Esophagus muscularis mucosa (tissue), 4 donors: ENCODE measurements around the gene DOK7.

Experiments used
- EP300 ChIP-seq: sonication (generic); formaldehyde crosslinking; IDR thresholded peaks from one replicate; pipeline ENCODE4 v1.6.1; 2017; ENCODE audit warnings: antibody characterized with exemption
- POLR2A ChIP-seq: fragments of 450-650 bp; IDR thresholded peaks from one replicate; pipeline ENCODE4 v1.6.1; 2017; ENCODE audit warnings: antibody characterized with exemption, moderate library complexity, mild to moderate bottlenecking, low read depth
- POLR2AphosphoS5 ChIP-seq, 2 donors: sonication (generic); formaldehyde crosslinking; IDR thresholded peaks; one replicate each; pipeline ENCODE4 v1.6.1; 2017; ENCODE audit warnings: antibody characterized with exemption in 2 of 2
- TF ChIP-seq, protein P1 (sequence below), 3 experiments: fragments of 200-600 bp in 2 of 3; fragments of 450-650 bp in 1 of 3; sonication (generic) in 2 of 3; IDR thresholded peaks; one replicate each; pipeline ENCODE4 v1.5.1; 2017 to 2019; ENCODE audit warnings: antibody characterized with exemption in 3 of 3, mild to moderate bottlenecking in 2 of 3, moderate library complexity in 1 of 3

DNA sequence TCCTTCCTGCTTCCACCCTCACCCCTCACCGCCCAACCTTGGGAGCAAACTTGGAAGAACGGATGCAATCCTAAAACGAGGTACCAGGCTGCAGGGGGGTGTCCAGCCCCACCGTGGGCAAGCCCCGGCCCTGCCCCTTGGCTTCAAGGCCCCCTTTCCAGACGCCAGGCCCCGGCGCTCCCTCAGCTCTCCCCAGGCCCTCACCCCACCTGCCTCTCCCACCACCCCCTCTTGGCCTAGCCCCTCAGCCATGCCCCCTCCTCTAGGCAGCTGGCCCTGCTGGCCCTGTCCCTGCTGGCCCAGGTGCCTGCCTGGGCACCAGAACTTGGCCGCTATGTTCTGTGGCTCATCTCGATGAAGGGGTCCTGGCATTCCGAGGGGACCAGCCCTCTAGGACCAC is 35.3 kb downstream of the DOK7 start:
- TF ChIP-seq, protein P1, sequence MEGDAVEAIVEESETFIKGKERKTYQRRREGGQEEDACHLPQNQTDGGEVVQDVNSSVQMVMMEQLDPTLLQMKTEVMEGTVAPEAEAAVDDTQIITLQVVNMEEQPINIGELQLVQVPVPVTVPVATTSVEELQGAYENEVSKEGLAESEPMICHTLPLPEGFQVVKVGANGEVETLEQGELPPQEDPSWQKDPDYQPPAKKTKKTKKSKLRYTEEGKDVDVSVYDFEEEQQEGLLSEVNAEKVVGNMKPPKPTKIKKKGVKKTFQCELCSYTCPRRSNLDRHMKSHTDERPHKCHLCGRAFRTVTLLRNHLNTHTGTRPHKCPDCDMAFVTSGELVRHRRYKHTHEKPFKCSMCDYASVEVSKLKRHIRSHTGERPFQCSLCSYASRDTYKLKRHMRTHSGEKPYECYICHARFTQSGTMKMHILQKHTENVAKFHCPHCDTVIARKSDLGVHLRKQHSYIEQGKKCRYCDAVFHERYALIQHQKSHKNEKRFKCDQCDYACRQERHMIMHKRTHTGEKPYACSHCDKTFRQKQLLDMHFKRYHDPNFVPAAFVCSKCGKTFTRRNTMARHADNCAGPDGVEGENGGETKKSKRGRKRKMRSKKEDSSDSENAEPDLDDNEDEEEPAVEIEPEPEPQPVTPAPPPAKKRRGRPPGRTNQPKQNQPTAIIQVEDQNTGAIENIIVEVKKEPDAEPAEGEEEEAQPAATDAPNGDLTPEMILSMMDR (IDR thresholded peaks at IDR 0.05), result no peak
- TF ChIP-seq POLR2AphosphoS5 (IDR thresholded peaks at IDR 0.05) (no peak), POLR2A (no peak), EP300 (no peak)
